Psoas muscle (tissue), 8 donors: ENCODE results near the gene SH3GL1. TPM values are rescaled to one million over a fixed set of nuclear protein-coding genes. Genes with fewer than 3 reads are reported as not detected.
A peak's percentile ranks its signal among the peaks of the same experiment; 100 is the strongest.

Source experiments
- ATAC-seq, 4 donors: fragments of 200-7000 bp; cut with Tn5 transposase; one replicate each; pipeline ENCODE4 v1.9.1; 2020; ENCODE audit warnings: moderate library complexity in 3 of 4, mild to moderate bottlenecking in 2 of 4
- DNase-seq, 2 donors: peaks; one replicate each; pipeline ENCODE4 v3.0.0-alpha.2; 2020
- H3K27ac ChIP-seq: fragments of 200-600 bp; one replicate; pipeline ENCODE4 v1.8.0; 2022
- H3K27me3 ChIP-seq, 3 donors: fragments of 200-600 bp in 1 of 3; one replicate each; pipeline versions ENCODE4 v1.6.1 to v1.8.0; 2013 to 2022; ENCODE audit warnings: low read length in 2 of 3, mild to moderate bottlenecking in 2 of 3, moderate library complexity in 1 of 3; ENCODE audit not compliant: insufficient read depth in 3 of 3
- H3K36me3 ChIP-seq, 2 donors: fragments of 200-600 bp in 1 of 2; one replicate each; pipeline versions ENCODE4 v1.6.1 to v1.8.0; 2013 to 2022; ENCODE audit warnings: low read depth in 1 of 2, mild to moderate bottlenecking in 1 of 2, moderate library complexity in 1 of 2; ENCODE audit not compliant: insufficient read depth in 1 of 2
- H3K4me1 ChIP-seq: fragments of 200-600 bp; one replicate; pipeline ENCODE4 v1.8.0; 2022
- H3K4me3 ChIP-seq: fragments of 200-600 bp; one replicate; pipeline ENCODE4 v1.8.0; 2022; ENCODE audit warnings: mild to moderate bottlenecking
- H3K9me3 ChIP-seq: fragments of 200-600 bp; one replicate; pipeline ENCODE4 v1.8.0; 2022
- CTCF ChIP-seq: fragments of 200-600 bp; IDR thresholded peaks from one replicate; pipeline ENCODE4 v1.8.0; 2022; ENCODE audit warnings: antibody characterized with exemption
- WGBS, 3 donors: extraction: QIAGEN DNeasy Blood & Tissue Kit; methylation state at CpG; one replicate each; pipeline versions ENCODE4 v1.1.6 to v1.1.7; 2013; 5-methylcytosine and 5-hydroxymethylcytosine counted together
- intact Hi-C, 2 donors: fragments of 100-400 bp; cut with DNase I; formaldehyde crosslinking; loops; one replicate each; pipeline versions ENCODE4 v1.11.0 to v1.14.2; 2022
- polyA plus RNA-seq, 3 donors: library from polyadenylated mRNA; stranded (reverse); fragments of 200-250 nt; gene quantifications; one replicate each; pipeline ENCODE4 v1.2.3, GENCODE V29; 2013
- total RNA-seq, 4 donors: library from RNA; stranded (reverse); fragmentation: NEBNext Ultra II Directional in 2 of 4; extraction: Animal tissue kit (Norgen Biotek cat#: 25700) in 2 of 4; gene quantifications; one replicate each; pipeline versions ENCODE4 v1.2.1 to v1.2.4, GENCODE V29; 2021 to 2023
- donor health status: healthy with polysubstance abuse.
- donor health status: DM: no; HTN: no; CAD: no; lungs with moderate emphysema.
- donor health status: Bipolar disorder and iron deficiency.
- donor health status: healthy.
- donor health status: DM: yes; HTN: yes; CAD: no.
- donor health status: DM: no; HTN: no; CAD: no.
- donor health status: DM: no; HTN: no; CAD: no.
- donor health status: DM: yes; HTN: yes; CAD: no.

The SH3GL1 gene
- total and polyA plus RNA-seq, 7 donors: 16.0 to 85.6 (median 23.3) TPM

DNA sequence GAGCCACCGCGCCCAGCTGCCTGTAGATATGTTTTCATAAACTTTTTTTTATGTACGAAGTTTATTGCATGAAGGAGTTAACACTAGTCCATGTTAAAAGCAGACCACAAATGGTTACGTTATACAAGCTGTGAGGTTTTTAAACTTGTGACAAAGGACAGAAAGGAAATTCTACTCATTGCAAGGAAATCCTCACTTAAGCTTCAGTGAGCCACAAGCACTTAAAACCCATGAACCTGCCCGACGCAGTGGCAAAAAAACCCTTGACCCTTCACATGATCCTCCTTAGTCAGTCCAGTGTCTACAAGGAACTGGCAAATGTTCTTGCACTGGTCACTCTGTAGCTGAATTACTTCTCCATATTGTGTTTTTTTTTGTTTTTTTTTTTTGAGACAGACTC, 52.8 kb downstream of the SH3GL1 start:
- ATAC-seq: no peak
- Histone ChIP-seq H3K4me1 (peaks cover 5% of the 10 kb centered on the region), H3K27ac (no peak overlapping the region), H3K9me3 (no peaks in the 10 kb centered on the region), H3K4me3 (no peak overlapping the region), H3K36me3 (peaks cover 0 to 17% of the 10 kb centered on the region in 2 donors), H3K27me3 (no peaks in the 10 kb centered on the region)
- no peak for TF ChIP-seq CTCF
- 77 to 84% (median 84%) methylated on average over 6 of the region's 6 CpGs for WGBS, 3 donors
- no peak for DNase-seq
- intact Hi-C loops: no loop called here

DNA sequence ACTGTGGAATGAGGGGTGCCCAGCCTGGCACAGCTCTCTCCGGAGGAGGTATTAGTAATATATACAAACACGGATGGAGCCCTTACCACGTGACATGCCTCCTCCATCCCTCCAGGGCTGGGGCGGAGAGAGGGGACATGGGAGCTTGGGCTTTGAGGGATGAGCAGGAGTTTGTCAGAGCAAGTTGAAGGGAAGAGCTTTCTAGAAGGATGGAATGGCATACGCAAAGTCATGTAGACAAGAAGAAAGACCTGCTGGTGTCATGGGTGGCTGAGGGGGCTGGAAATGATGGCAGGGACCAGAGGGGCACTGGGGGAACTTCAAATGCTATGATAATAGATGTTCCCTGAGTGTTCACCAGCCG, 54.3 kb downstream of the SH3GL1 start:
- Histone ChIP-seq H3K27ac (no peak overlapping the region), H3K9me3 (no peaks in the 10 kb centered on the region), H3K4me1 (peaks cover 9% of the 10 kb centered on the region), H3K4me3 (no peak overlapping the region), H3K36me3 (peaks cover 0 to 17% of the 10 kb centered on the region in 2 donors), H3K27me3 (no peaks in the 10 kb centered on the region)
- ATAC-seq: no peak
- DNase-seq: no peak
- WGBS, 3 donors: 86 to 94% (median 92%) methylated on average over 6 of the region's 6 CpGs
- TF ChIP-seq CTCF: no peak
- intact Hi-C loops: no loop called here

- H3K4me1 ChIP-seq: peaks cover 9% of the 10 kb centered on the region
- 43 to 63% (median 45%) methylated on average over 15 of the region's 15 CpGs for WGBS, 3 donors
- ATAC-seq: no peak
- H3K4me3 ChIP-seq: no peak overlapping the region
- DNase-seq: no peak
- peaks cover 0 to 17% of the 10 kb centered on the region in 2 donors for H3K36me3 ChIP-seq
- H3K27me3 ChIP-seq: no peaks in the 10 kb centered on the region
- H3K27ac ChIP-seq: no peak overlapping the region
- H3K9me3 ChIP-seq: no peaks in the 10 kb centered on the region
- TF ChIP-seq CTCF: no peak
- intact Hi-C loops: no loop called here
These were observed 54.9 kb downstream of the SH3GL1 start for GRCh38 chr19:4345342-4346019.

- Histone ChIP-seq H3K4me1 (peaks cover 9% of the 10 kb centered on the region), H3K36me3 (peaks cover 0 to 17% of the 10 kb centered on the region in 2 donors), H3K4me3 (peak within 1 kb of the TSS; percentile 85), H3K9me3 (no peaks in the 10 kb centered on the region), H3K27me3 (no peaks in the 10 kb centered on the region), H3K27ac (peak within 1 kb of the TSS; percentile 89)
- intact Hi-C loops: no loop called here
- 5 to 11% (median 7%) methylated on average over 40 to 100 of the region's 101 CpGs for WGBS, 3 donors
- TF ChIP-seq CTCF: no peak
- peak; percentile 94 for DNase-seq
- ATAC-seq: peak; percentile 84 to 90 (median 86)
These were observed 56.7 kb downstream of the SH3GL1 start, which contains the start of gene MPND for GRCh38 chr19:4343370-4344307. Gene MPND, plus strand, starts transcription at chr19:4343562. Its CDS starts 32 bp downstream, at chr19:4343594.
